22Rv1 (cell line): Measurements from ENCODE around the gene SUCLG2.

Experiments used
- CTCF ChIP-seq: fragments of 450-650 bp; IDR thresholded peaks from 2 replicates; pipeline ENCODE4 v1.5.1; 2017; ENCODE audit warnings: mild to moderate bottlenecking
- ZFX ChIP-seq: fragments of 450-650 bp; IDR thresholded peaks from 2 replicates; pipeline ENCODE4 v1.6.1; 2017; ENCODE audit warnings: antibody characterized with exemption, borderline replicate concordance

- no peak for TF ChIP-seq CTCF
- TF ChIP-seq ZFX = no peak
Observed at GRCh38 chr3:67650084-67650483, 4.3 kb downstream of the SUCLG2 start.
